Naive thymus-derived CD4-positive, alpha-beta T cell (primary cell): ENCODE results near the gene GARNL3. TPM values are rescaled to one million over a fixed set of nuclear protein-coding genes. Genes with fewer than 3 reads are reported as not detected.

Experiments used
- ATAC-seq: fragments of 150-1000 bp; cut with Tn5 transposase; 2 replicates; pipeline ENCODE4 v1.10.0; 2021; ENCODE audit warnings: mild to moderate bottlenecking, moderate library complexity
- CTCF ChIA-PET: fragments of 350-600 bp; sonication (Branson Sonifier 250); formaldehyde crosslinking; loops from one replicate; lab custom pipeline; 2021; ENCODE audit warnings: antibody characterized with exemption; lab: Charles Lee
- POLR2A ChIA-PET: fragments of 350-600 bp; sonication (Branson Sonifier 250); formaldehyde crosslinking; loops from one replicate; lab custom pipeline; 2021; ENCODE audit warnings: antibody characterized with exemption, inconsistent platforms; lab: Charles Lee
- DNase-seq, 9 donors: peaks; one replicate each; pipeline versions ENCODE4 v3.0.0 to v3.0.0-alpha.2; 2020 to 2022; ENCODE audit warnings: mixed read lengths in 1 of 9
- H3K27ac ChIP-seq: one replicate; pipeline ENCODE4 v1.7.0; 2013; ENCODE audit warnings: mild to moderate bottlenecking, low read depth, low read length, moderate library complexity
- H3K27me3 ChIP-seq, 2 donors: one replicate each; pipeline ENCODE4 v1.7.0; 2013; ENCODE audit warnings: low read length in 2 of 2, mild to moderate bottlenecking in 2 of 2, moderate library complexity in 2 of 2; ENCODE audit not compliant: control insufficient read depth in 2 of 2, insufficient read depth in 2 of 2
- H3K36me3 ChIP-seq, 3 experiments: 1 replicate in 2 of 3; 2 replicates in 1 of 3; pipeline ENCODE4 v1.7.0; 2013; ENCODE audit warnings: low read length in 3 of 3, mild to moderate bottlenecking in 3 of 3, moderate library complexity in 1 of 3; ENCODE audit not compliant: insufficient read depth in 3 of 3, control insufficient read depth in 2 of 3
- H3K4me1 ChIP-seq, 2 donors: one replicate each; pipeline ENCODE4 v1.7.0; 2013; ENCODE audit warnings: low read length in 2 of 2, mild to moderate bottlenecking in 2 of 2, moderate library complexity in 1 of 2; ENCODE audit not compliant: control insufficient read depth in 2 of 2, insufficient read depth in 2 of 2
- H3K4me3 ChIP-seq: 2 replicates; pipeline ENCODE4 v1.7.0; 2013; ENCODE audit warnings: mild to moderate bottlenecking, low read length
- H3K9me3 ChIP-seq, 3 experiments: 1 replicate in 2 of 3; 2 replicates in 1 of 3; pipeline ENCODE4 v1.7.0; 2013; ENCODE audit warnings: low read length in 3 of 3; ENCODE audit not compliant: control insufficient read depth in 2 of 3
- H3K27ac Mint-ChIP-seq, 9 donors: one replicate each; pipeline ENCODE4 v1.8.0; 2020 to 2022; ENCODE audit warnings: mixed read lengths in 9 of 9, mild to moderate bottlenecking in 8 of 9, moderate library complexity in 5 of 9, inconsistent platforms in 2 of 9
- H3K27me3 Mint-ChIP-seq, 5 donors: one replicate each; pipeline ENCODE4 v1.8.0; 2021 to 2022; ENCODE audit warnings: mixed read lengths in 5 of 5, mild to moderate bottlenecking in 1 of 5
- H3K36me3 Mint-ChIP-seq, 5 donors: one replicate each; pipeline ENCODE4 v1.8.0; 2020 to 2022; ENCODE audit warnings: mixed read lengths in 5 of 5, mild to moderate bottlenecking in 3 of 5, inconsistent platforms in 1 of 5
- H3K4me1 Mint-ChIP-seq, 7 donors: one replicate each; pipeline ENCODE4 v1.8.0; 2020 to 2022; ENCODE audit warnings: mixed read lengths in 7 of 7, mild to moderate bottlenecking in 3 of 7, inconsistent platforms in 1 of 7
- H3K4me3 Mint-ChIP-seq, 10 donors: one replicate each; pipeline ENCODE4 v1.8.0; 2020 to 2022; ENCODE audit warnings: mild to moderate bottlenecking in 10 of 10, mixed read lengths in 10 of 10, moderate library complexity in 6 of 10, inconsistent platforms in 2 of 10
- H3K9me3 Mint-ChIP-seq, 11 donors: one replicate each; pipeline ENCODE4 v1.8.0; 2020 to 2022; ENCODE audit warnings: mixed read lengths in 11 of 11, mild to moderate bottlenecking in 4 of 11, inconsistent platforms in 1 of 11, moderate library complexity in 1 of 11
- intact Hi-C, 2 donors: fragments of 100-400 bp; cut with micrococcal nuclease; formaldehyde crosslinking; loops; one replicate each; pipeline ENCODE4 v1.15.1; 2023
- polyA plus RNA-seq, 2 donors: library from polyadenylated mRNA; unstranded; fragments of 300-500 nt; fragmentation: Illumina TruSeq; gene quantifications; one replicate each; pipeline ENCODE4 v1.2.3, GENCODE V29; 2021
- total RNA-seq, 6 experiments: library from RNA in 5 of 6; stranded (reverse) in 5 of 6; gene quantifications; 1 replicate in 5 of 6; 2 replicates in 1 of 6; pipeline ENCODE4 v1.2.3 and lab custom pipeline; 2021 to 2026

The GARNL3 gene
- total and polyA plus RNA-seq, 7 experiments from 2014 or later: 0.85 to 4.1 (median 2.6) TPM; not detected in 1

- Mint-ChIP-seq H3K4me3 (peak overlapping the region; percentile 93 to 99 (median 98)), H3K9me3 (no peaks in the 10 kb centered on the region), H3K27ac (peak overlapping the region; percentile 91 to 96 (median 94)), H3K36me3 (peaks cover 0 to 14% (median 5%) of the 10 kb centered on the region in 5 donors), H3K4me1 (peaks cover 39 to 54% (median 50%) of the 10 kb centered on the region in 7 donors), H3K27me3 (no peaks in the 10 kb centered on the region)
- ChIA-PET CTCF (interaction anchor here (1.1 to 1.3 kb wide), 2 partner anchors 9 to 211 kb away, joined by 3 to 6 read pairs; no protein-coding TSS in a partner anchor), POLR2A (interaction anchor here (0.8 to 3.0 kb wide), 5 partner anchors 22 to 203 kb away, joined by 3 to 28 read pairs (median 4); partner anchors contain the start of genes LRSAM1 and RPL12)
- Histone ChIP-seq H3K27me3 (no peaks in the 10 kb centered on the region), H3K27ac (peak overlapping the region; percentile 83), H3K4me1 (peaks cover 12 to 27% of the 10 kb centered on the region in 2 donors), H3K9me3 (no peaks in the 10 kb centered on the region), H3K36me3 (peaks cover 0 to 12% (median 0%) of the 10 kb centered on the region in 3 experiments), H3K4me3 (peak overlapping the region; percentile 96)
- intact Hi-C loops: loop anchor here (1.0 to 2.0 kb wide), 11 partner anchors 26 to 620 kb away; partner anchors contain the start of genes LRSAM1 (in 2 of the 2), RPL12 (in 2 of the 2), PTRH1 (in 1 of the 2) and RALGPS1 (in 1 of the 2)
- DNase-seq: peak in 4 of 9 donors; percentile 26 to 57 (median 48)
- peak; percentile 58 for ATAC-seq
Measured at GRCh38 chr9:127424676-127424999, 160.1 kb downstream of the GARNL3 start.

- Histone ChIP-seq H3K4me1 (peaks cover 12 to 27% of the 10 kb centered on the region in 2 donors), H3K9me3 (no peaks in the 10 kb centered on the region), H3K27me3 (no peaks in the 10 kb centered on the region), H3K4me3 (no peak overlapping the region), H3K27ac (no peak overlapping the region), H3K36me3 (peaks cover 0 to 31% (median 3%) of the 10 kb centered on the region in 3 experiments)
- Mint-ChIP-seq H3K27ac (peak overlapping the region in 1 of 9 donors; percentile 96), H3K27me3 (no peaks in the 10 kb centered on the region), H3K4me1 (peaks cover 39 to 60% (median 50%) of the 10 kb centered on the region in 7 donors), H3K9me3 (no peaks in the 10 kb centered on the region), H3K4me3 (peak overlapping the region in 9 of 10 donors; percentile 3 to 99 (median 63)), H3K36me3 (peaks cover 5 to 29% (median 19%) of the 10 kb centered on the region in 5 donors)
- CTCF ChIA-PET: no interaction called here
- ATAC-seq (no peak), DNase-seq (no peak)
- intact Hi-C loops: no loop called here
- POLR2A ChIA-PET: interaction anchor here (1.9 kb wide), 1 partner anchor 24 kb away, joined by 7 read pairs; the partner anchor contains the start of genes LRSAM1 and RPL12
Measured at GRCh38 chr9:127426756-127427155, 162.2 kb downstream of the GARNL3 start.

- peaks cover 12 to 19% of the 10 kb centered on the region in 2 donors for H3K4me1 ChIP-seq
- H3K27ac Mint-ChIP-seq: no peak overlapping the region
- CTCF ChIA-PET: no interaction called here
- no peak overlapping the region for H3K27ac ChIP-seq
- H3K9me3 ChIP-seq: no peaks in the 10 kb centered on the region
- H3K4me1 Mint-ChIP-seq: peaks cover 36 to 49% (median 44%) of the 10 kb centered on the region in 7 donors
- H3K36me3 ChIP-seq: peaks cover 0 to 35% (median 3%) of the 10 kb centered on the region in 3 experiments
- H3K27me3 ChIP-seq: no peaks in the 10 kb centered on the region
- peaks cover 5 to 34% (median 28%) of the 10 kb centered on the region in 5 donors for H3K36me3 Mint-ChIP-seq
- intact Hi-C loops: no loop called here
- POLR2A ChIA-PET: no interaction called here
- no peak for DNase-seq
- no peaks in the 10 kb centered on the region for H3K27me3 Mint-ChIP-seq
- ATAC-seq: no peak
- no peak overlapping the region for H3K4me3 ChIP-seq
- no peaks in the 10 kb centered on the region for H3K9me3 Mint-ChIP-seq
- no peak overlapping the region for H3K4me3 Mint-ChIP-seq
Measured at GRCh38 chr9:127428348-127428747, 163.8 kb downstream of the GARNL3 start.

- peaks cover 21 to 52% (median 40%) of the 10 kb centered on the region in 5 donors for H3K36me3 Mint-ChIP-seq
- POLR2A ChIA-PET: interaction anchor here (0.6 to 1.8 kb wide), 3 partner anchors 34 to 580 kb away, joined by 3 read pairs; no protein-coding TSS in a partner anchor
Measured at GRCh38 chr9:127430415-127430814, 165.8 kb downstream of the GARNL3 start.

GRCh38 chr9:127437497-127438264, 173.1 kb downstream of the GARNL3 start:
- H3K4me3 Mint-ChIP-seq: peak overlapping the region in 2 of 10 donors; percentile 1 to 15
- intact Hi-C loops: no loop called here

More at GRCh38 chr9:127430415-127430814, 165.8 kb downstream of the GARNL3 start:
- Histone ChIP-seq H3K27ac (no peak overlapping the region), H3K9me3 (no peaks in the 10 kb centered on the region), H3K27me3 (no peaks in the 10 kb centered on the region), H3K4me3 (no peak overlapping the region), H3K4me1 (peaks cover 5 to 9% of the 10 kb centered on the region in 2 donors), H3K36me3 (peaks cover 6 to 51% (median 9%) of the 10 kb centered on the region in 3 experiments)
- intact Hi-C loops: no loop called here
- H3K4me1 Mint-ChIP-seq: peaks cover 19 to 37% (median 28%) of the 10 kb centered on the region in 7 donors
- no peaks in the 10 kb centered on the region for H3K27me3 Mint-ChIP-seq
- no peak overlapping the region for H3K4me3 Mint-ChIP-seq
- CTCF ChIA-PET: no interaction called here
- DNase-seq (no peak), ATAC-seq (no peak)
- H3K27ac Mint-ChIP-seq: no peak overlapping the region
- no peaks in the 10 kb centered on the region for H3K9me3 Mint-ChIP-seq

GRCh38 chr9:127438394-127438793, 173.8 kb downstream of the GARNL3 start:
- H3K9me3 ChIP-seq: no peaks in the 10 kb centered on the region
- peak overlapping the region in 1 of 10 donors; percentile 1 for H3K4me3 Mint-ChIP-seq
- H3K27ac ChIP-seq: no peak overlapping the region
- no peaks in the 10 kb centered on the region for H3K27me3 Mint-ChIP-seq
- no peak overlapping the region for H3K4me3 ChIP-seq
- peaks cover 26 to 83% (median 29%) of the 10 kb centered on the region in 3 experiments for H3K36me3 ChIP-seq
- H3K4me1 ChIP-seq: peaks cover 0 to 22% of the 10 kb centered on the region in 2 donors
- H3K27me3 ChIP-seq: no peaks in the 10 kb centered on the region
- H3K27ac Mint-ChIP-seq: no peak overlapping the region
- DNase-seq (no peak), ATAC-seq (no peak)
- peaks cover 25 to 73% (median 42%) of the 10 kb centered on the region in 5 donors for H3K36me3 Mint-ChIP-seq
- H3K4me1 Mint-ChIP-seq: peaks cover 0 to 14% (median 4%) of the 10 kb centered on the region in 7 donors
- POLR2A ChIA-PET: interaction anchor here (1.9 kb wide), 1 partner anchor 12 kb away, joined by 5 read pairs; the partner anchor contains the start of genes LRSAM1 and RPL12
- CTCF ChIA-PET: interaction anchor here (1.0 kb wide), 1 partner anchor 17 kb away, joined by 3 read pairs; no protein-coding TSS in a partner anchor
- intact Hi-C loops: no loop called here
- H3K9me3 Mint-ChIP-seq: no peaks in the 10 kb centered on the region

More at GRCh38 chr9:127437497-127438264, 173.1 kb downstream of the GARNL3 start:
- ATAC-seq (peak; percentile 77), DNase-seq (no peak)
- no peak overlapping the region for H3K27ac ChIP-seq
- H3K4me1 ChIP-seq: peaks cover 0 to 22% of the 10 kb centered on the region in 2 donors
- H3K9me3 ChIP-seq: no peaks in the 10 kb centered on the region
- Mint-ChIP-seq H3K27me3 (no peaks in the 10 kb centered on the region), H3K36me3 (peaks cover 25 to 76% (median 49%) of the 10 kb centered on the region in 5 donors), H3K27ac (peak overlapping the region in 2 of 9 donors; percentile 17 to 31), H3K9me3 (no peaks in the 10 kb centered on the region), H3K4me1 (peaks cover 0 to 16% (median 4%) of the 10 kb centered on the region in 7 donors)
- ChIA-PET POLR2A (interaction anchor here (1.9 kb wide), 1 partner anchor 13 kb away, joined by 5 read pairs; the partner anchor contains the start of genes LRSAM1 and RPL12), CTCF (interaction anchor here (1.0 kb wide), 1 partner anchor 17 kb away, joined by 3 read pairs; no protein-coding TSS in a partner anchor)
- H3K4me3 ChIP-seq: no peak overlapping the region
- no peaks in the 10 kb centered on the region for H3K27me3 ChIP-seq
- peaks cover 26 to 84% (median 29%) of the 10 kb centered on the region in 3 experiments for H3K36me3 ChIP-seq
